GM18870 (cell line): ENCODE measurements around the gene GPC1.

ENCODE experiments used
- ATAC-seq: cut with Tn5 transposase; IDR thresholded peaks from one replicate; pipeline ENCODE4 v1.9.1; 2021; ENCODE audit warnings: moderate library complexity; ENCODE audit not compliant: unreplicated experiment

GPC1 gene

GRCh38 chr2:240397542-240397916 is 37.9 kb upstream of the GPC1 start:
- ATAC-seq: no peak

GRCh38 chr2:240397924-240398645 is 37.4 kb upstream of the GPC1 start:
- no peak for ATAC-seq

GRCh38 chr2:240398661-240399267 is 36.7 kb upstream of the GPC1 start:
- ATAC-seq: no peak

GRCh38 chr2:240399419-240400324 is 35.8 kb upstream of the GPC1 start:
- no peak for ATAC-seq

- ATAC-seq: no peak
Observed at GRCh38 chr2:240400371-240401161, 34.9 kb upstream of the GPC1 start.

GRCh38 chr2:240401308-240401707 is 34.2 kb upstream of the GPC1 start:
- ATAC-seq: no peak

- ATAC-seq: no peak
Observed at GRCh38 chr2:240401781-240402551, 33.5 kb upstream of the GPC1 start.

GRCh38 chr2:240402566-240403272 is 32.7 kb upstream of the GPC1 start:
- no peak for ATAC-seq

- ATAC-seq: no peak
Observed at GRCh38 chr2:240403396-240404104, 31.9 kb upstream of the GPC1 start.

GRCh38 chr2:240404174-240404852 is 31.1 kb upstream of the GPC1 start:
- ATAC-seq: no peak

- no peak for ATAC-seq
Observed at GRCh38 chr2:240405133-240405532, 30.3 kb upstream of the GPC1 start.

- ATAC-seq: no peak
Observed at GRCh38 chr2:240405684-240406313, 29.7 kb upstream of the GPC1 start.

GRCh38 chr2:240407090-240407489 is 28.4 kb upstream of the GPC1 start:
- no peak for ATAC-seq

- ATAC-seq: no peak
Observed at GRCh38 chr2:240410004-240410403, 25.5 kb upstream of the GPC1 start.

- ATAC-seq: no peak
Observed at GRCh38 chr2:240410808-240411207, 24.7 kb upstream of the GPC1 start.

- no peak for ATAC-seq
Observed at GRCh38 chr2:240411261-240412160, 24.0 kb upstream of the GPC1 start.
